ENCODE measurements around the gene HABP4. TPM values are rescaled to one million over a fixed set of nuclear protein-coding genes. Genes with fewer than 3 reads are reported as not detected.

The HABP4 gene
- total and polyA plus RNA-seq, 2 of the 4 experiments (the other 2 are of a cell fraction) = 5.2 to 10.6 TPM

DNA sequence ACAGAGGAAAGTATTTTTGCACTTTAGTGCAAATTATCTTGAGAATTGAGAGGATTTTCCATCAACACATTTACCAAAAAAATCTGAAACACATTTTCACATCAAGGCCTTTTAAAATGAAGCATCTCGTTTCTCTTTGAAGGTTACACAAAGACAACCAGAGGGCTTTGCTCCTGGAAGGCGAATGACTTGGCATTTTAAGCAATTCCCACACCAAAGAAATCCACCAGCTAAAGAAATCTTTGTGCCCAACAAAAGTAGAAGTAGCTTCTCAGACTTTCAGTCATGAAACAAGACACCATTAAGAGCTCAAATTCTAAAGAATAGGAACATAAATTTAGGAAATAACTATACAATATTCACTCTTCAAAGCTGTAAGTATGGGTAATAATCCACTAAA lies 59.9 kb downstream of the HABP4 start:
- H3K18ac ChIP-seq (ENCODE audit: low read depth, low read length) = no peak overlapping the region
- H3K14ac ChIP-seq (replicated peaks; ENCODE audit: low read depth, low read length) = no peak overlapping the region
- H4K20me1 ChIP-seq (ENCODE audit: insufficient read depth, low read length) = no peaks in the 10 kb centered on the region; the same call in 1 of the 2 replicates
- in situ Hi-C loops (cut with MboI; ENCODE audit: low sequenced_read_pairs) = no loop called here
- H3K9me3 ChIP-seq (ENCODE audit: control insufficient read depth, insufficient read depth, low read length) = no peaks in the 10 kb centered on the region
- no peak overlapping the region for H3K23ac ChIP-seq (ENCODE audit: low read depth, low read length)
- H2AFZ ChIP-seq (replicated peaks; ENCODE audit: low read length, poor library complexity) = no peak overlapping the region
- H3K36me3 ChIP-seq (ENCODE audit: control insufficient read depth, insufficient read depth, low read length) = peaks cover 9% of the 10 kb centered on the region
- no peak overlapping the region for H2BK120ac ChIP-seq (ENCODE audit: low read depth, low read length)
- peaks cover 10% of the 10 kb centered on the region for H3K4me1 ChIP-seq (ENCODE audit: control insufficient read depth, insufficient read depth, low read length)
- H4K8ac ChIP-seq (ENCODE audit: low read depth in 2 of 2, low read length in 2 of 2) = no peak overlapping the region
- no peak overlapping the region for H4K5ac ChIP-seq (ENCODE audit: low read depth, low read length)
- H2BK15ac ChIP-seq (ENCODE audit: low read depth, low read length) = no peak overlapping the region
- H2AK5ac ChIP-seq (ENCODE audit: low read depth, low read length) = no peak overlapping the region
- no peak overlapping the region for H3K4ac ChIP-seq (ENCODE audit: low read depth, low read length)
- WGBS, 2 experiments (ENCODE audit: extremely low coverage in 2 of 2, insufficient read length in 1 of 2) = no CpG with 5 or more reads among the region's 2 CpGs
- TF ChIP-seq, protein P1, sequence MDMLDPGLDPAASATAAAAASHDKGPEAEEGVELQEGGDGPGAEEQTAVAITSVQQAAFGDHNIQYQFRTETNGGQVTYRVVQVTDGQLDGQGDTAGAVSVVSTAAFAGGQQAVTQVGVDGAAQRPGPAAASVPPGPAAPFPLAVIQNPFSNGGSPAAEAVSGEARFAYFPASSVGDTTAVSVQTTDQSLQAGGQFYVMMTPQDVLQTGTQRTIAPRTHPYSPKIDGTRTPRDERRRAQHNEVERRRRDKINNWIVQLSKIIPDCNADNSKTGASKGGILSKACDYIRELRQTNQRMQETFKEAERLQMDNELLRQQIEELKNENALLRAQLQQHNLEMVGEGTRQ (IDR thresholded peaks at IDR 0.05; ENCODE audit: low read depth, low read length) = no peak
- TF ChIP-seq RCOR1 (IDR thresholded peaks at IDR 0.05; ENCODE audit: insufficient replicate concordance, low read length) = no peak
- TF ChIP-seq, protein P2, sequence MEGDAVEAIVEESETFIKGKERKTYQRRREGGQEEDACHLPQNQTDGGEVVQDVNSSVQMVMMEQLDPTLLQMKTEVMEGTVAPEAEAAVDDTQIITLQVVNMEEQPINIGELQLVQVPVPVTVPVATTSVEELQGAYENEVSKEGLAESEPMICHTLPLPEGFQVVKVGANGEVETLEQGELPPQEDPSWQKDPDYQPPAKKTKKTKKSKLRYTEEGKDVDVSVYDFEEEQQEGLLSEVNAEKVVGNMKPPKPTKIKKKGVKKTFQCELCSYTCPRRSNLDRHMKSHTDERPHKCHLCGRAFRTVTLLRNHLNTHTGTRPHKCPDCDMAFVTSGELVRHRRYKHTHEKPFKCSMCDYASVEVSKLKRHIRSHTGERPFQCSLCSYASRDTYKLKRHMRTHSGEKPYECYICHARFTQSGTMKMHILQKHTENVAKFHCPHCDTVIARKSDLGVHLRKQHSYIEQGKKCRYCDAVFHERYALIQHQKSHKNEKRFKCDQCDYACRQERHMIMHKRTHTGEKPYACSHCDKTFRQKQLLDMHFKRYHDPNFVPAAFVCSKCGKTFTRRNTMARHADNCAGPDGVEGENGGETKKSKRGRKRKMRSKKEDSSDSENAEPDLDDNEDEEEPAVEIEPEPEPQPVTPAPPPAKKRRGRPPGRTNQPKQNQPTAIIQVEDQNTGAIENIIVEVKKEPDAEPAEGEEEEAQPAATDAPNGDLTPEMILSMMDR (conservative IDR thresholded peaks at IDR 0.05; ENCODE audit: low read depth, low read length) = no peak
- TF ChIP-seq NFE2L2 (IDR thresholded peaks at IDR 0.05; ENCODE audit: low read depth, low read length) = no peak
- TF ChIP-seq MAFK (IDR thresholded peaks at IDR 0.05; ENCODE audit: low read depth, low read length) = no peak
- no peak for TF ChIP-seq MXI1 (IDR thresholded peaks at IDR 0.05; ENCODE audit: borderline replicate concordance, low read depth, low read length)
- no peak for TF ChIP-seq MAZ (IDR thresholded peaks at IDR 0.05; ENCODE audit: borderline replicate concordance, low read depth, low read length)
- no peak for TF ChIP-seq ELK1 (IDR thresholded peaks at IDR 0.05; ENCODE audit: borderline replicate concordance, low read depth, low read length)
- no peak for TF ChIP-seq POLR2A (IDR thresholded peaks at IDR 0.05; ENCODE audit: low read depth, low read length)
- TF ChIP-seq SMC3 (IDR thresholded peaks at IDR 0.05; ENCODE audit: low read depth, low read length) = no peak
- no peak for TF ChIP-seq CEBPB (IDR thresholded peaks at IDR 0.05; ENCODE audit: low read depth, low read length)
- TF ChIP-seq RFX5 (IDR thresholded peaks at IDR 0.05; ENCODE audit: low read depth, low read length) = no peak
- TF ChIP-seq CHD1 (IDR thresholded peaks at IDR 0.05; ENCODE audit: low read depth, low read length) = no peak
- TF ChIP-seq BHLHE40 (IDR thresholded peaks at IDR 0.05; ENCODE audit: low read depth, low read length) = no peak
- TF ChIP-seq RAD21 (IDR thresholded peaks at IDR 0.05; ENCODE audit: low read length) = no peak
- TF ChIP-seq FOS (IDR thresholded peaks at IDR 0.05; ENCODE audit: low read depth, low read length) = no peak
- H3K56ac ChIP-seq (ENCODE audit: extremely low read depth, insufficient read depth, low read length) = no peak overlapping the region
- no peak overlapping the region for H2BK5ac ChIP-seq (ENCODE audit: low read depth, low read length, poor library complexity, severe bottlenecking)
- H3K79me1 ChIP-seq (ENCODE audit: low read depth in 1 of 2, low read length in 2 of 2) = peaks cover 0 to 9% of the 10 kb centered on the region in 2 experiments; a peak in 2 of 4 replicates
- dilution Hi-C loops (cut with HindIII; ENCODE audit: low sequenced_read_pairs, unreplicated experiment) = no loop called here
- no peak overlapping the region for H3K27ac ChIP-seq (ENCODE audit: insufficient read depth, low read length)
- H3K4me3 ChIP-seq (ENCODE audit: insufficient read depth, low read depth, low read length) = no peak overlapping the region
- no peaks in the 10 kb centered on the region for H3K27me3 ChIP-seq (ENCODE audit: control insufficient read depth, insufficient read depth, low read length)
- ChIA-PET CTCF (no interaction called here), POLR2A (ENCODE audit: unreplicated experiment) (no interaction called here)
- ATAC-seq (ENCODE audit: low read depth) (no peak), DNase-seq (no peak)
- no peak overlapping the region for H4K91ac ChIP-seq (ENCODE audit: insufficient read depth, low read depth, low read length)
- no peak overlapping the region for H2BK20ac ChIP-seq (ENCODE audit: low read depth, low read length)
- peaks cover 14% of the 10 kb centered on the region; the same call in 1 of the 2 replicates for H3K9me1 ChIP-seq (ENCODE audit: insufficient read depth, low read length)
- intact Hi-C loops (cut with micrococcal nuclease) = no loop called here
- H3K4me2 ChIP-seq (ENCODE audit: low read depth, low read length) = no peak overlapping the region
- H3K9ac ChIP-seq (ENCODE audit: low read depth, low read length) = no peak overlapping the region
- H2AK9ac ChIP-seq (replicated peaks; ENCODE audit: low read depth, low read length, poor library complexity) = no peak overlapping the region
- no TSS peak for BruUV-seq (replicated peaks)
